OCI-LY1 (cell line): ENCODE measurements around the gene ELMO3.

Experiments
- H2AFZ ChIP-seq: fragments of 200-600 bp; sonication (generic), shearing (Covaris generic); 2 replicates; pipeline ENCODE4 v1.6.0; 2014; ENCODE audit warnings: antibody characterized with exemption, mild to moderate bottlenecking, low read length
- H3F3A ChIP-seq: fragments of 200-600 bp; sonication (generic), shearing (Covaris generic); 2 replicates; pipeline ENCODE4 v1.6.0; 2014; ENCODE audit warnings: mild to moderate bottlenecking, antibody characterized with exemption, low read length, moderate library complexity; ENCODE audit not compliant: insufficient read depth
- H3K27ac ChIP-seq: fragments of 200-600 bp; sonication (generic); 2 replicates; pipeline ENCODE4 v1.5.1; 2014; ENCODE audit warnings: low read length, mixed run types, mild to moderate bottlenecking, low read depth; ENCODE audit not compliant: poor library complexity, severe bottlenecking
- H3K27me3 ChIP-seq: fragments of 200-600 bp; sonication (generic); 2 replicates; pipeline ENCODE4 v1.6.0; 2014; ENCODE audit warnings: antibody characterized with exemption, mild to moderate bottlenecking, low read length, moderate library complexity; ENCODE audit not compliant: insufficient read depth
- H3K36me3 ChIP-seq: fragments of 200-600 bp; sonication (generic); 2 replicates; pipeline ENCODE4 v1.6.1; 2014; ENCODE audit warnings: mild to moderate bottlenecking, antibody characterized with exemption, low read length, moderate library complexity, mixed read lengths; ENCODE audit not compliant: insufficient read depth
- H3K4me1 ChIP-seq: fragments of 200-600 bp; sonication (generic); 2 replicates; pipeline ENCODE4 v1.5.1; 2014; ENCODE audit warnings: mild to moderate bottlenecking, low read length, moderate library complexity; ENCODE audit not compliant: insufficient read depth, severe bottlenecking
- H3K4me2 ChIP-seq: fragments of 200-600 bp; sonication (generic), shearing (Covaris generic); 2 replicates; pipeline ENCODE4 v1.6.1; 2014; ENCODE audit warnings: low read length
- H3K4me3 ChIP-seq: fragments of 200-600 bp; sonication (generic); 2 replicates; pipeline ENCODE4 v1.5.1; 2014; ENCODE audit warnings: low read length, low read depth, mild to moderate bottlenecking, mixed read lengths; ENCODE audit not compliant: poor library complexity, severe bottlenecking
- H3K79me2 ChIP-seq: fragments of 200-600 bp; shearing (Covaris generic); 2 replicates; pipeline ENCODE4 v1.6.1; 2016; ENCODE audit warnings: mixed run types, low read length, mixed read lengths; ENCODE audit not compliant: insufficient read depth
- H3K9ac ChIP-seq: fragments of 200-600 bp; sonication (generic), shearing (Covaris generic); 2 replicates; pipeline ENCODE4 v1.6.1; 2014; ENCODE audit warnings: mild to moderate bottlenecking, low read length, mixed read lengths
- H3K9me2 ChIP-seq: fragments of 200-600 bp; sonication (generic), shearing (Covaris generic); 2 replicates; pipeline ENCODE4 v1.6.1; 2014; ENCODE audit warnings: low read depth, mild to moderate bottlenecking, low read length, mixed read lengths
- H3K9me3 ChIP-seq: fragments of 200-600 bp; shearing (Covaris generic); 2 replicates; pipeline ENCODE4 v1.6.1; 2014; ENCODE audit warnings: low read length, mixed read lengths
- H4K20me1 ChIP-seq: fragments of 200-600 bp; sonication (generic), shearing (Covaris generic); 2 replicates; pipeline ENCODE4 v1.6.0; 2016; ENCODE audit warnings: mild to moderate bottlenecking, low read length; ENCODE audit not compliant: insufficient read depth
- CTCF ChIP-seq: fragments of 200-600 bp; sonication (generic), shearing (Covaris generic); IDR thresholded peaks from 2 replicates; pipeline ENCODE4 v1.5.1; 2017; ENCODE audit warnings: mild to moderate bottlenecking, antibody characterized with exemption, low read length, moderate library complexity, mixed read lengths
- EZH2 ChIP-seq: fragments of 200-600 bp; sonication (generic), shearing (Covaris generic); IDR thresholded peaks from 2 replicates; pipeline ENCODE4 v1.8.0; 2017; ENCODE audit warnings: borderline replicate concordance, mixed run types, mild to moderate bottlenecking, antibody characterized with exemption, low read length, moderate library complexity, mixed read lengths

Gene ELMO3

GRCh38 chr16:67244387-67245185 is 45.7 kb downstream of the ELMO3 start:
- Histone ChIP-seq H3K4me1 (peaks cover 36% of the 10 kb centered on the region), H3F3A (no peaks in the 10 kb centered on the region), H3K79me2 (no peaks in the 10 kb centered on the region), H3K9me3 (no peaks in the 10 kb centered on the region), H2AFZ (no peak overlapping the region), H3K9me2 (no peaks in the 10 kb centered on the region), H3K4me3 (no peak overlapping the region), H3K36me3 (no peaks in the 10 kb centered on the region), H3K27ac (no peak overlapping the region), H3K9ac (no peak overlapping the region), H3K27me3 (no peaks in the 10 kb centered on the region), H3K4me2 (no peak overlapping the region; the same call in 1 of the 2 replicates), H4K20me1 (no peaks in the 10 kb centered on the region)
- TF ChIP-seq EZH2 (no peak), CTCF (no peak)

GRCh38 chr16:67245186-67245585 is 46.3 kb downstream of the ELMO3 start:
- no peaks in the 10 kb centered on the region for H3K9me3 ChIP-seq
- no peaks in the 10 kb centered on the region for H3K36me3 ChIP-seq
- H3K27me3 ChIP-seq: no peaks in the 10 kb centered on the region
- H3K27ac ChIP-seq: no peak overlapping the region
- H3K9me2 ChIP-seq: no peaks in the 10 kb centered on the region
- H3K9ac ChIP-seq: no peak overlapping the region
- TF ChIP-seq CTCF (no peak), EZH2 (no peak)
- peaks cover 36% of the 10 kb centered on the region for H3K4me1 ChIP-seq
- no peaks in the 10 kb centered on the region for H4K20me1 ChIP-seq
- no peak overlapping the region for H3K4me2 ChIP-seq
- H3K79me2 ChIP-seq: no peaks in the 10 kb centered on the region
- no peaks in the 10 kb centered on the region for H3F3A ChIP-seq
- no peak overlapping the region for H2AFZ ChIP-seq
- no peak overlapping the region for H3K4me3 ChIP-seq

- Histone ChIP-seq H3K79me2 (no peaks in the 10 kb centered on the region), H3K4me2 (peak overlapping the region; percentile 98), H3K9me2 (no peaks in the 10 kb centered on the region), H3K4me1 (peaks cover 36% of the 10 kb centered on the region), H3K36me3 (no peaks in the 10 kb centered on the region), H3K27me3 (no peaks in the 10 kb centered on the region), H3K27ac (no peak overlapping the region), H3K9ac (peak overlapping the region; percentile 66; the same call in 1 of the 2 replicates), H2AFZ (no peak overlapping the region), H3K9me3 (no peaks in the 10 kb centered on the region), H3K4me3 (peak overlapping the region; percentile 76), H3F3A (no peaks in the 10 kb centered on the region), H4K20me1 (no peaks in the 10 kb centered on the region)
- no peak for TF ChIP-seq EZH2
- no peak for TF ChIP-seq CTCF
Measured at GRCh38 chr16:67245674-67246080, 46.7 kb downstream of the ELMO3 start.
